Measurements from ENCODE around the gene GRAP2.
A peak's percentile ranks its signal among the peaks of the same experiment; 100 is the strongest.

The GRAP2 gene

GRCh38 chr22:39997939-39998726 lies 97.2 kb downstream of the GRAP2 start:
- DNase-seq = peak; percentile 81
- Histone ChIP-seq H3K4me1 (peaks cover 16% of the 10 kb centered on the region), H3K9me3 (no peaks in the 10 kb centered on the region), H3K36me3 (no peaks in the 10 kb centered on the region), H3K4me3 (ENCODE audit: low read depth, low read length) (no peak overlapping the region), H3K27me3 (no peaks in the 10 kb centered on the region)
- no peak for TF ChIP-seq CTCF (IDR thresholded peaks at IDR 0.05; ENCODE audit: low read depth, low read length)

- no peak for TF ChIP-seq CTCF (IDR thresholded peaks at IDR 0.05; ENCODE audit: low read depth, low read length)
- H3K36me3 ChIP-seq = no peaks in the 10 kb centered on the region
- H3K27me3 ChIP-seq = no peaks in the 10 kb centered on the region
- peaks cover 16% of the 10 kb centered on the region for H3K4me1 ChIP-seq
- H3K9me3 ChIP-seq = no peaks in the 10 kb centered on the region
- H3K4me3 ChIP-seq (ENCODE audit: low read depth, low read length) = no peak overlapping the region
- no peak for DNase-seq
Measured at GRCh38 chr22:39999144-39999757, 98.4 kb downstream of the GRAP2 start.

GRCh38 chr22:40000171-40000570 lies 99.3 kb downstream of the GRAP2 start:
- Histone ChIP-seq H3K27me3 (no peaks in the 10 kb centered on the region), H3K36me3 (no peaks in the 10 kb centered on the region), H3K4me1 (peaks cover 18% of the 10 kb centered on the region), H3K9me3 (no peaks in the 10 kb centered on the region), H3K4me3 (ENCODE audit: low read depth, low read length) (no peak overlapping the region)
- DNase-seq = no peak
- no peak for TF ChIP-seq CTCF (IDR thresholded peaks at IDR 0.05; ENCODE audit: low read depth, low read length)

DNA sequence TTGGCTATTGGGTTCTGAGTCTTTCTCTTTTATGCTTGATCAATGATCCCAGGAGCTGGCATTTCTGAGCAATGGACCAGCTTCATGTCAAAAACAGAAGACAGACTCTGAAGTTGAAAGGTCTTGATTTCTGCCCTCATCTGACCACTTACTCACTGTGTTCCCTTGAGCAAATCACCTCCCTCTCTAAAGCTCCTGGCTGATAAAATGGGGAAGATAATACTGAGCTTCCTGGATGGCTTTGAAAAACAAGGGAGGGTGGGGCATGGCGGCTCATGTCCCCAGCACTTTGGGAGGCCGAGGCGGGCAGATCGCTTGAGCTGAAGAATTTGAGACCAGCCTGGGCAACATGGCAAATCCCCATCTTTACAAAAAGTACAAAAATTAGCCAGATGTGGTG lies 100.2 kb downstream of the GRAP2 start:
- H3K4me1 ChIP-seq = peaks cover 22% of the 10 kb centered on the region
- no peak for DNase-seq
- no peak overlapping the region for H3K4me3 ChIP-seq (ENCODE audit: low read depth, low read length)
- H3K27me3 ChIP-seq = no peaks in the 10 kb centered on the region
- no peaks in the 10 kb centered on the region for H3K36me3 ChIP-seq
- H3K9me3 ChIP-seq = no peaks in the 10 kb centered on the region
- TF ChIP-seq CTCF (IDR thresholded peaks at IDR 0.05; ENCODE audit: low read depth, low read length) = no peak

DNA sequence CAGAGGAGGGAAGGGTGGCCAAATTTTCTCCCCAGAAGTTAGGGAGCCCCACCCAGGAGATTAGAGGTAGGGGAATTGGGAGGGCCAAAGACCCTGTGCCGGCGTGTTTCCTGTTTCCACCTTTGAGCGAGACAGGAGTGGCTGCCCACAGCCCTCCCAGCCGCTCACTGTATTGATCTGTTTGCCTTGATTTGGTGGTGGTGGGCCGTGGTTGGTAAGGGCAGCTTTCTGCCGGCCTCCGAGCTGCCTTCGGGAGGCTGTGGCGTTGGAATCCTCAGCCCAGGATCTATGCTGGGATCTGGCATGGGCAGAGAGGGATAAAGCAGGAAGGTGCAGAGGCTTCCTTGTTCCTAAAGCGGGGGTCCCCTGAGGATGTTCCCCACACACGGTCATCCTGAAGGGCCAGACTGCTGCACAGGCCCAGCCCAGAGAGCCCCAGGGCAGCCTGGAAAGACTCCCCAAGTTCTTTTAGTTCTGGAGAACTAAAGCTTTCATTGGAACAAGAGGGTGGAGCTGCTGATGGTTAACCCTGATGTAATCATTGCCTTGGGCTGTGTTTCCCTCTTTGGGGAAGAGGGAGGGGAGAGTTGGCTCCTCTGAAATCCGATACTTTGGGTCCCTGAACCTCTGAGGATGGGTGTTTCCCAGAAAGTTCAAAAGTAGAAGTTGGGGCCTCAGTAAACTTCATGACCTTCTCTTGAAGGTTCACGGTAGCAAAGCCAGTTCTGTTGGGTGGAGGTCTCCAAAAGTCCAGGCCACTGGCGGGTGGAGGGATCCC lies 101.1 kb downstream of the GRAP2 start:
- no peak for DNase-seq
- Histone ChIP-seq H3K4me3 (ENCODE audit: low read depth, low read length) (no peak overlapping the region), H3K27me3 (no peaks in the 10 kb centered on the region), H3K4me1 (peaks cover 22% of the 10 kb centered on the region), H3K36me3 (no peaks in the 10 kb centered on the region), H3K9me3 (no peaks in the 10 kb centered on the region)
- TF ChIP-seq CTCF (IDR thresholded peaks at IDR 0.05; ENCODE audit: low read depth, low read length) = no peak
